Trophoblast cell (in vitro differentiated cells and primary cell): ENCODE results near the gene ZNF277.

Source experiments
- DNase-seq, 2 donors: peaks; one replicate each; pipeline ENCODE4 v3.0.0-alpha.2; 2016
- H2AFZ ChIP-seq: 2 replicates; pipeline ENCODE4 v1.6.1; 2013; ENCODE audit warnings: low read length, moderate library complexity, mild to moderate bottlenecking; ENCODE audit not compliant: insufficient read depth, poor library complexity
- H2AK5ac ChIP-seq: 2 replicates; pipeline ENCODE4 v1.6.1; 2013; ENCODE audit warnings: mild to moderate bottlenecking, low read length
- H2BK120ac ChIP-seq: 2 replicates; pipeline ENCODE4 v1.6.1; 2013; ENCODE audit warnings: low read length, mild to moderate bottlenecking, moderate library complexity; ENCODE audit not compliant: insufficient read depth, poor library complexity
- H2BK12ac ChIP-seq: 2 replicates; pipeline ENCODE4 v1.6.1; 2013; ENCODE audit warnings: mild to moderate bottlenecking, low read length, moderate library complexity
- H2BK5ac ChIP-seq: 2 replicates; pipeline ENCODE4 v1.6.1; 2013; ENCODE audit warnings: low read length, low read depth, moderate library complexity, mild to moderate bottlenecking; ENCODE audit not compliant: poor library complexity
- H3K14ac ChIP-seq: 2 replicates; pipeline ENCODE4 v1.6.1; 2013; ENCODE audit warnings: mild to moderate bottlenecking, low read length
- H3K18ac ChIP-seq: 2 replicates; pipeline ENCODE4 v1.6.1; 2013; ENCODE audit warnings: mild to moderate bottlenecking, low read length
- H3K23ac ChIP-seq: 2 replicates; pipeline ENCODE4 v1.6.1; 2013; ENCODE audit warnings: low read length
- H3K27ac ChIP-seq: 2 replicates; pipeline ENCODE4 v1.5.1; 2013; ENCODE audit warnings: low read depth, mild to moderate bottlenecking, inconsistent platforms, low read length, moderate library complexity
- H3K27me3 ChIP-seq: 2 replicates; pipeline ENCODE4 v1.6.1; 2013; ENCODE audit warnings: inconsistent platforms, mild to moderate bottlenecking, low read length, moderate library complexity; ENCODE audit not compliant: insufficient read depth
- H3K36me3 ChIP-seq, 2 experiments: 1 replicate in 1 of 2; 2 replicates in 1 of 2; pipeline ENCODE4 v1.6.1; 2013; ENCODE audit warnings: low read length in 2 of 2, mild to moderate bottlenecking in 2 of 2, moderate library complexity in 1 of 2; ENCODE audit not compliant: insufficient read depth in 2 of 2, control insufficient read depth in 1 of 2
- H3K4ac ChIP-seq: 2 replicates; pipeline ENCODE4 v1.6.1; 2013; ENCODE audit warnings: low read depth, mild to moderate bottlenecking, low read length, moderate library complexity
- H3K4me1 ChIP-seq, 2 experiments: 1 replicate in 1 of 2; 2 replicates in 1 of 2; pipeline ENCODE4 v1.6.1; 2013; ENCODE audit warnings: low read length in 2 of 2, mild to moderate bottlenecking in 2 of 2, moderate library complexity in 1 of 2; ENCODE audit not compliant: insufficient read depth in 2 of 2, control insufficient read depth in 1 of 2
- H3K4me2 ChIP-seq: 2 replicates; pipeline ENCODE4 v1.6.1; 2013; ENCODE audit warnings: inconsistent platforms, mild to moderate bottlenecking, low read length, moderate library complexity
- H3K4me3 ChIP-seq: 2 replicates; pipeline ENCODE4 v1.5.1; 2013; ENCODE audit warnings: mild to moderate bottlenecking, low read depth, low read length, inconsistent platforms
- H3K79me1 ChIP-seq: one replicate; pipeline ENCODE4 v1.6.1; 2013; ENCODE audit warnings: low read length
- H3K79me2 ChIP-seq: 2 replicates; pipeline ENCODE4 v1.6.1; 2013; ENCODE audit warnings: low read length, mild to moderate bottlenecking; ENCODE audit not compliant: control insufficient read depth, insufficient read depth, poor library complexity
- H3K9ac ChIP-seq: 2 replicates; pipeline ENCODE4 v1.6.1; 2013; ENCODE audit warnings: mild to moderate bottlenecking, low read length
- H3K9me3 ChIP-seq: 2 replicates; pipeline ENCODE4 v1.6.1; 2013; ENCODE audit warnings: low read depth, mild to moderate bottlenecking, control low read depth, inconsistent platforms, low read length; ENCODE audit not compliant: insufficient read depth
- H4K12ac ChIP-seq: 2 replicates; pipeline ENCODE4 v1.6.1; 2013; ENCODE audit warnings: low read depth, mild to moderate bottlenecking, low read length, moderate library complexity
- H4K8ac ChIP-seq: 2 replicates; pipeline ENCODE4 v1.6.1; 2013; ENCODE audit warnings: low read depth, mild to moderate bottlenecking, low read length, moderate library complexity
- H4K91ac ChIP-seq: one replicate; pipeline ENCODE4 v1.6.1; 2013; ENCODE audit warnings: low read depth, mild to moderate bottlenecking, low read length, moderate library complexity
- WGBS: extraction: QIAGEN DNeasy Blood & Tissue Kit; methylation state at CpG from one replicate; pipeline ENCODE4 v1.1.7; 2013; ENCODE audit warnings: missing lambda C conversion rate; ENCODE audit not compliant: insufficient read length, insufficient coverage; ENCODE audit errors: extremely low coverage; 5-methylcytosine and 5-hydroxymethylcytosine counted together

Gene ZNF277

GRCh38 chr7:112282476-112283188, 76.1 kb downstream of the ZNF277 start:
- Histone ChIP-seq H3K79me2 (no peaks in the 10 kb centered on the region), H3K4me3 (no peak overlapping the region), H2BK120ac (no peak overlapping the region), H3K4me1 (no peaks in the 10 kb centered on the region), H2AFZ (no peak overlapping the region), H3K9me3 (no peaks in the 10 kb centered on the region), H3K18ac (no peak overlapping the region), H4K91ac (no peak overlapping the region), H3K79me1 (no peaks in the 10 kb centered on the region), H2AK5ac (no peak overlapping the region), H2BK5ac (no peak overlapping the region), H3K27ac (no peak overlapping the region), H4K8ac (no peak overlapping the region), H2BK12ac (no peak overlapping the region), H3K23ac (no peak overlapping the region), H3K27me3 (no peaks in the 10 kb centered on the region), H3K4ac (no peak overlapping the region), H4K12ac (no peak overlapping the region), H3K9ac (no peak overlapping the region), H3K4me2 (no peak overlapping the region), H3K14ac (no peak overlapping the region), H3K36me3 (peaks cover 0 to 2% of the 10 kb centered on the region in 2 experiments)
- no CpG with 5 or more reads among the region's 1 CpG for WGBS
- no peak for DNase-seq

GRCh38 chr7:112283382-112283910, 77.0 kb downstream of the ZNF277 start:
- no peak overlapping the region for H2AK5ac ChIP-seq
- DNase-seq: no peak
- no peaks in the 10 kb centered on the region for H3K79me2 ChIP-seq

GRCh38 chr7:112286250-112287086, 80.0 kb downstream of the ZNF277 start:
- no peaks in the 10 kb centered on the region for H3K79me2 ChIP-seq
- no peak overlapping the region for H3K4ac ChIP-seq
- H2BK120ac ChIP-seq: no peak overlapping the region
- H2AFZ ChIP-seq: no peak overlapping the region
- no peak overlapping the region for H3K14ac ChIP-seq
- H3K9ac ChIP-seq: no peak overlapping the region
- no peak overlapping the region for H4K8ac ChIP-seq
- DNase-seq: no peak
- no peak overlapping the region for H2BK12ac ChIP-seq
- no peak overlapping the region for H3K4me3 ChIP-seq
- H4K12ac ChIP-seq: no peak overlapping the region
- no peak overlapping the region for H2BK5ac ChIP-seq
- WGBS: no CpG with 5 or more reads among the region's 5 CpGs
- no peak overlapping the region for H3K18ac ChIP-seq
- H3K23ac ChIP-seq: no peak overlapping the region
- no peaks in the 10 kb centered on the region for H3K4me1 ChIP-seq
- no peak overlapping the region for H4K91ac ChIP-seq
- no peak overlapping the region for H3K4me2 ChIP-seq
- no peaks in the 10 kb centered on the region for H3K27me3 ChIP-seq
- no peak overlapping the region for H3K27ac ChIP-seq
- H3K9me3 ChIP-seq: no peaks in the 10 kb centered on the region
- H3K79me1 ChIP-seq: no peaks in the 10 kb centered on the region
- H3K36me3 ChIP-seq: peaks cover 0 to 3% of the 10 kb centered on the region in 2 experiments
- H2AK5ac ChIP-seq: no peak overlapping the region

More at GRCh38 chr7:112283382-112283910, 77.0 kb downstream of the ZNF277 start:
- Histone ChIP-seq H3K27ac (no peak overlapping the region), H3K4me1 (no peaks in the 10 kb centered on the region), H3K4me3 (no peak overlapping the region), H3K23ac (no peak overlapping the region), H3K79me1 (no peaks in the 10 kb centered on the region), H4K91ac (no peak overlapping the region), H3K14ac (no peak overlapping the region), H2BK120ac (no peak overlapping the region), H2AFZ (no peak overlapping the region), H3K4ac (no peak overlapping the region), H4K8ac (no peak overlapping the region), H3K36me3 (peaks cover 0 to 2% of the 10 kb centered on the region in 2 experiments), H3K27me3 (no peaks in the 10 kb centered on the region), H2BK5ac (no peak overlapping the region), H3K18ac (no peak overlapping the region), H3K9ac (no peak overlapping the region), H3K9me3 (no peaks in the 10 kb centered on the region), H4K12ac (no peak overlapping the region), H2BK12ac (no peak overlapping the region), H3K4me2 (no peak overlapping the region)
- no CpG with 5 or more reads among the region's 4 CpGs for WGBS

- Histone ChIP-seq H3K27me3 (no peaks in the 10 kb centered on the region), H3K9me3 (no peaks in the 10 kb centered on the region), H2BK120ac (no peak overlapping the region), H3K27ac (no peak overlapping the region), H2AK5ac (no peak overlapping the region), H2AFZ (no peak overlapping the region), H3K9ac (no peak overlapping the region), H3K14ac (no peak overlapping the region), H3K4me3 (no peak overlapping the region), H3K4me1 (peaks cover 0 to 2% of the 10 kb centered on the region in 2 experiments), H3K23ac (no peak overlapping the region), H3K4me2 (no peak overlapping the region), H2BK12ac (no peak overlapping the region), H4K91ac (no peak overlapping the region), H3K4ac (no peak overlapping the region), H3K36me3 (peaks cover 0 to 3% of the 10 kb centered on the region in 2 experiments), H3K79me2 (no peaks in the 10 kb centered on the region), H4K12ac (no peak overlapping the region), H3K79me1 (no peaks in the 10 kb centered on the region), H2BK5ac (no peak overlapping the region), H4K8ac (no peak overlapping the region), H3K18ac (no peak overlapping the region)
- no CpG with 5 or more reads among the region's 3 CpGs for WGBS
- no peak for DNase-seq
Measured at GRCh38 chr7:112288301-112288700, 81.8 kb downstream of the ZNF277 start.
